ENCODE measurements around the gene RABIF. TPM values are rescaled to one million over a fixed set of nuclear protein-coding genes. Genes with fewer than 3 reads are reported as not detected.

Gene RABIF
- total and polyA plus RNA-seq, 2 donors (not counting 1 experiment from before 2014, with no cell fraction given) = 8.2 to 14.2 TPM

DNA sequence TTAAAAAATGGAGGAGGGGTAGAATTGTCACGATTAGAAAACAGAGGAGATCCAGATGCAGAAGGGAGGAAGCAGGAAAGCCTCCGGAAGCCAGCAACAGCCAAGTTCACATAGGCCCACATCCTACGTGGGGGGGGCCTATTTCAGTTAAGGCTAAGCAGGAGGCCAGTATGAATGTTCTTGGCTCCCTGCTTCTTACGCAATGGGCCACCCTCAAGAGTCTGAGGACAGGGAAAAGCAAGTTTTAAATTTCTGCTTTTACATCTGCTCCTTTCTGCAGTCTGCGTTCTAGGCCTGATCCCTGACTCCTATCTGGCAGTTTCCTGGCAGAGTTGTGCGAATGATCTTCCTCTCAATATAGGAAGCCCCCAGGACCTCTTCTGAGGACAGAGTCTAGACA, 30.6 kb downstream of the RABIF start:
- no peaks in the 10 kb centered on the region for H3K36me3 ChIP-seq (replicated peaks in 1 of 2; ENCODE audit: control extremely low read depth in 1 of 2, control insufficient read depth in 1 of 2, extremely low read depth in 1 of 2, insufficient read depth in 2 of 2, low read length in 1 of 2)
- no peaks in the 10 kb centered on the region for H3K9me3 Mint-ChIP-seq (ENCODE audit: insufficient read depth)
- no peak for TF ChIP-seq EZH2 (IDR thresholded peaks at IDR 0.05; ENCODE audit: borderline replicate concordance, insufficient read depth, low read depth, low read length, poor library complexity, severe bottlenecking)
- TF ChIP-seq CTCF (IDR thresholded peaks at IDR 0.05) = no peak
- no peak overlapping the region for H3K4me2 ChIP-seq (replicated peaks; ENCODE audit: low read depth, low read length, poor library complexity, severe bottlenecking)
- H3K4me3 ChIP-seq (ENCODE audit: control extremely low read depth in 1 of 5, extremely low read depth in 1 of 5, insufficient read depth in 1 of 5, low read depth in 2 of 5, low read length in 4 of 5) = no peak overlapping the region
- ChIA-PET CTCF (interaction anchor here (0.6 kb wide), 1 partner anchor 10 kb away, joined by 3 read pairs; no protein-coding TSS in a partner anchor), POLR2A (no interaction called here)
- no peak for DNase-seq
- H2AFZ ChIP-seq (ENCODE audit: insufficient read depth, low read depth, low read length, poor library complexity, severe bottlenecking) = no peak overlapping the region
- no peak overlapping the region for H3K4me3 Mint-ChIP-seq
- peaks cover 0 to 5% (median 0%) of the 10 kb centered on the region in 3 donors for H3K9me3 ChIP-seq (ENCODE audit: control extremely low read depth in 1 of 3, control insufficient read depth in 2 of 3, insufficient read depth in 1 of 3, low read length in 2 of 3)
- no peak for ATAC-seq (ENCODE audit: low read depth)
- WGBS (ENCODE audit: insufficient coverage) = 53% methylated on average over 5 of the region's 6 CpGs
- H3K27me3 Mint-ChIP-seq = peaks cover 12% of the 10 kb centered on the region
- H3K79me2 ChIP-seq (ENCODE audit: control insufficient read depth, insufficient read depth, low read length) = no peaks in the 10 kb centered on the region
- H3K4me1 ChIP-seq (ENCODE audit: control insufficient read depth in 2 of 2, insufficient read depth in 2 of 2, low read length in 2 of 2) = peaks cover 10 to 16% of the 10 kb centered on the region in 2 donors
- H3K27me3 ChIP-seq (replicated peaks in 1 of 4; ENCODE audit: control extremely low read depth in 1 of 4, control insufficient read depth in 3 of 4, insufficient read depth in 4 of 4, low read length in 3 of 4) = peaks cover 0 to 26% (median 10%) of the 10 kb centered on the region in 4 experiments
- H3K9ac ChIP-seq (ENCODE audit: low read length) = no peak overlapping the region
- H3K4me1 Mint-ChIP-seq = peaks cover 14% of the 10 kb centered on the region
- H4K20me1 ChIP-seq (ENCODE audit: control insufficient read depth, insufficient read depth, low read length, poor library complexity, severe bottlenecking) = no peaks in the 10 kb centered on the region
- H3K27ac Mint-ChIP-seq = no peak overlapping the region
- H3K27ac ChIP-seq (ENCODE audit: low read length in 2 of 2) = no peak overlapping the region
- intact Hi-C loops (cut with micrococcal nuclease) = no loop called here

- no peak overlapping the region for H3K4me3 ChIP-seq (ENCODE audit: control extremely low read depth in 1 of 5, extremely low read depth in 1 of 5, insufficient read depth in 1 of 5, low read depth in 2 of 5, low read length in 4 of 5)
- ATAC-seq (ENCODE audit: low read depth) (no peak), DNase-seq (no peak)
- 100% methylated on average over 1 of the region's 4 CpGs for WGBS (ENCODE audit: insufficient coverage)
- H3K4me3 Mint-ChIP-seq = no peak overlapping the region
- H3K4me1 Mint-ChIP-seq = peaks cover 15% of the 10 kb centered on the region
- H2AFZ ChIP-seq (ENCODE audit: insufficient read depth, low read depth, low read length, poor library complexity, severe bottlenecking) = no peak overlapping the region
- H4K20me1 ChIP-seq (ENCODE audit: control insufficient read depth, insufficient read depth, low read length, poor library complexity, severe bottlenecking) = no peaks in the 10 kb centered on the region
- intact Hi-C loops (cut with micrococcal nuclease) = no loop called here
- H3K36me3 ChIP-seq (replicated peaks in 1 of 2; ENCODE audit: control extremely low read depth in 1 of 2, control insufficient read depth in 1 of 2, extremely low read depth in 1 of 2, insufficient read depth in 2 of 2, low read length in 1 of 2) = no peaks in the 10 kb centered on the region
- TF ChIP-seq CTCF (IDR thresholded peaks at IDR 0.05) (no peak), EZH2 (IDR thresholded peaks at IDR 0.05; ENCODE audit: borderline replicate concordance, insufficient read depth, low read depth, low read length, poor library complexity, severe bottlenecking) (no peak)
- peaks cover 0 to 5% (median 0%) of the 10 kb centered on the region in 3 donors for H3K9me3 ChIP-seq (ENCODE audit: control extremely low read depth in 1 of 3, control insufficient read depth in 2 of 3, insufficient read depth in 1 of 3, low read length in 2 of 3)
- no peak overlapping the region for H3K9ac ChIP-seq (ENCODE audit: low read length)
- no peak overlapping the region for H3K27ac ChIP-seq (ENCODE audit: low read length in 2 of 2)
- no peak overlapping the region for H3K27ac Mint-ChIP-seq
- H3K27me3 Mint-ChIP-seq = peaks cover 10% of the 10 kb centered on the region
- peaks cover 9 to 16% of the 10 kb centered on the region in 2 donors for H3K4me1 ChIP-seq (ENCODE audit: control insufficient read depth in 2 of 2, insufficient read depth in 2 of 2, low read length in 2 of 2)
- no peak overlapping the region for H3K4me2 ChIP-seq (replicated peaks; ENCODE audit: low read depth, low read length, poor library complexity, severe bottlenecking)
- H3K9me3 Mint-ChIP-seq (ENCODE audit: insufficient read depth) = no peaks in the 10 kb centered on the region
- peaks cover 0 to 26% (median 7%) of the 10 kb centered on the region in 4 experiments for H3K27me3 ChIP-seq (replicated peaks in 1 of 4; ENCODE audit: control extremely low read depth in 1 of 4, control insufficient read depth in 3 of 4, insufficient read depth in 4 of 4, low read length in 3 of 4)
- no peaks in the 10 kb centered on the region for H3K79me2 ChIP-seq (ENCODE audit: control insufficient read depth, insufficient read depth, low read length)
- CTCF ChIA-PET = no interaction called here
- POLR2A ChIA-PET = no interaction called here
These were observed 31.8 kb downstream of the RABIF start for GRCh38 chr1:202857136-202857610.

Data from B cell (primary cell).